CD4-positive, alpha-beta T cell treated with Interleukin-6 at 100 ng/mL for 8 hours (primary cell): ENCODE data around the gene MEF2C.
"Not testable (repeated sequence)": the region's sequence is repeated elsewhere in the genome, so short reads cannot be mapped to it uniquely, and the experiment has no call there.

Source experiments
- DNase-seq: peaks from one replicate; pipeline ENCODE4 v3.0.0-alpha.2; 2020; ENCODE audit warnings: mixed read lengths, low spot score

The MEF2C gene

DNA sequence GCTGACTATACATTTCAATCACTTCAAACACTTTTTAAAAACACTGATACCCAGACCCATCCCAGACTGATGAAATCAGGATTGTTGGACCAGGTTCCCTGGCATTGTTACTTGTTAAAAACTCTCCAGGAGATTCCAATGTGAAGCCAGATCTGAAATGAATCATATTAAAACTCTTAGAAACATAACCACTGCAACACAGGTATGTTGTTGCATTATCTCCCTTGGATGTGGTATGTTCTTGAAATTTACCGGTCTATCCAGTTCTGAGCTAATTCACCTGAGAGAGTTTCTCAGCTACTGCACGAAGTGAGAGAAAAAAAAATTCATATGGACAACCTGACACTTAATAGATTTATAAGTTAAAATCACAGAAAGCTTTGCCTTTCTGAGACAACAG lies 21.8 kb downstream of the MEF2C start:
- no peak for DNase-seq

DNA sequence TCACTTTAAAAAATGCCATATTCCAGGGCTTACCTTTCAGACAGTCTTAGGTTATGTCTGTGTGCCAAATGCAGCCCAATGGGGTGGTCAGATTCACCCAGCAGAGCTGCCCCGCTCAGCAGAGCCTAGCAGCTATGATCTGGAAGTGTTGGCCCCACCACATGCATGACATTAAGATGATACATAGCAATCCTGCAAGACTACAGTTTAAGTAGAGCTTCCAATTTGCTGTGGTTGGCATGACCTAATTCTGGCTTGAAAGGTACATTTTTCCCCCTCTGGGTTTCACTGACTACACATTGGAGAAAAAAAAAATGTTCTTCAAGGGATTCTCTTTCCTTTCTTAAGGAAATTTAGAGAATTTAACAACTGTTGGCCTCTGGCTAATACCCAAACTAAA lies 22.5 kb downstream of the MEF2C start:
- no peak for DNase-seq

DNA sequence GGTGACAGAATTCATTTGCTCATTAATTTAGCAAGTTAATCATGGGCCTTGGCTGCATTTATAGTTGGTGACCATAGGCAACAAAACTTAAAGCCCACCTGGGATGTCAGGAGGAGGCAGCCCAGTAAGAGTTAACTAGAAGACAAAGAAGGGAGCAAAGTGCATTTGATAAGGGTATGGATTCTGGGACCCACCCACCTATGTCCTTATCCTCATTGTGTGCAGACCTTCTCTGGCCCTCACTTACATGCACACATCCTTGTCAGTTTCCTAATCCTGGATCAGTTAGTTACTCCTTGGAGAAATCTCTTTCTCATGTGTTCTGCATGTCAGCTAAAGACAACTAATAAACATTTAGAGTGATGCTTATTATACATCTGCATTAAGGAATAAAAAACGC lies 24.6 kb downstream of the MEF2C start:
- DNase-seq, result no peak

DNA sequence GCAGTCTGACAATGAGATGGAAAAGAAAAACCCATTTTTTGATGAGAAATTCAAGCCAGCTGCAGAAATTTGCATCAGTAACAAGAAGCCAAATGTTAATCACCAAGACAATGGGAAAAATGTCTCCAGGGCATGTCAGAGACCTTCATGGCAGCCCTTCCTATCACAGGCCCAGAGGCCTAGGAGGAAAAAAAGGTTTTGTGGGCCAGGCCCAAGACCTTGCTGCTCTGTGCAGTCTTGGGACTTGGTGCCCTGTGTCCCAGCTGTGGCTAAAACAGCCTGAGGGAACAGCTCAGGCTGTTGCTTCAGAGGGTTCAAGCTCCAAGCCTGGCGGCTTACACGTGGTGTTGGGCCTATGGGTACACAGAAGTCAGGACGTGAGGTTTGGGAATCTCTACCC lies 26.6 kb downstream of the MEF2C start:
- not testable (repeated sequence) for DNase-seq

DNA sequence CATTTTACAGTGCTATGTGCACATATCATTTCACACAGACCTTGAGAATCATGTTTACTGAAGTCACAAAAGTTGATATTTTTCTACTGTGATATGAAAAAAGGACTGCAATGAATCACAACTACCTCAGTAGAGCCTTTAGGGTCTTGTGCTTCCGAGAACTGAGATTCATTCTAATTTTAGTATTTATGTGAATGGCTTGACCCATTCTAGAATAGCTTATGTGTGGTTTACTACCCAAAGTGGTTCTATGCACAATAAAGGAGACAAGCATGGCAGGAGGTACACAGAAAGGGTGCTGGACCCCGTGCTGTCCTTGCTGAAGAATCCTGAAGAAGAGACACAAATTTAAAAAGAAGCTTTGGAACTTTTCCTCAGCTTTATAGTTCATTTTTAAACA lies 28.2 kb downstream of the MEF2C start:
- DNase-seq, result no peak

DNA sequence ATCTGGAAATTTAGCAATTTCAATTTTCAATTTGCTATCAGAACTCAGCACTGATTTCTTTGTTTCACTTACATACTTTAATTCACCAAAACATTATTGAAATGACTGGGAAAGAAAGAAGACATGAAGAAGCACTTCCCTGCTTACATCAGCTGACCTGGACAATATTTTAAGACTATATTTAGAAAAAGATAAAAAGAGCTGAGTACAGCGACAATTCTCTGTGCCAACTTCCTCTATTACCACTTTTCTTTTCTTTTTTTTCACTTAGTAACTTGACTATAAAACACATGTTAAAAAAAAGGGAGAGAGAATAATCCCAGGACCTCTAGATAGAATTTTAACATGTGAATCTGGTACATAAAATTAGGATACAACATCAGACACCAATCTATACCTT lies 35.6 kb downstream of the MEF2C start:
- DNase-seq, result no peak

DNA sequence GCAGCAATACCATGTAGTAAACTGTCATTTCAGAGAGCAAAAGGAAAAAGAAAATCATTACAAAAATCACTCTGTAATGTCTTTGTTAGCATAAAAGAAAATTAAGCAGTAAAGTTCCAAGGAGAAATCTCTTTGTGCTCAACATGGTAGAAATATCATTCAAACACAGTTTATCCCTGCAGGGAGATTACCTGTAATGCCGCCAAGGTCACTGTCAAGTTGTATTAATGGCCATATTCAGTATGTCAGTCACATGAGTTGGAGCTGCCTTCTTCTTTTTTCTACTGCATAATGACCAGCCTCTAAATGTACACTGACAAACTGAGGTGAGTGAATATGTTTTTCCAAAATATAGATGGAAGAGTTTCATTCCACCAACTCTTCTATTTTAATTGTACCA lies 36.5 kb downstream of the MEF2C start:
- no peak for DNase-seq

DNA sequence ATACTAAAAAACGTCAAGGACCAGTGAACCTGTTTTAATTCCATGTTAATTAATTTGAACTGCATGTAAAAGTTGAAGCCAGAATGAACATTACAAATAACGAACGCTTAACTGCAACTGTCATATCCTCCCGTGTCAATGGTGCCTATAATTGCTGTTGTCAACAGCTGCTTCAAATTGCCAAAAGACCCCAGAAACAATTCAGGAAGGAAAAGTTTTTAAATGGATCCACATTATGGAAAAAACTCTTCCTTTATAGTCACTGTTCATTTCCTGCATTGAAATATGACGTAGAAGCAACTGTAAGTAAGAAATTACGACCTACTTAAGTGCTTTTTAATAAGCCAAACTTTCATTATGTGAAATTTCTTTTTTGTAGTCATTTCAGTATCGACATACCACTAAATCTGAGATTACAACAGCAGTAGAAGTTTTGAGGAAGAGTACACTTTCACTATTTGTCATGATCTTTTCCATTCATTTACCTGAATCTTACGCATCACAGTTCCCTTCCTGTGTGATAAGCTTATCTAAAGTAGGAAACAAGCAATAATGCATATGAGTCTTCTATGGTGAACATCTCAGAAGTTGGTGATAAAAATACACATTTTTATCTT lies 37.8 kb downstream of the MEF2C start:
- no peak for DNase-seq

DNA sequence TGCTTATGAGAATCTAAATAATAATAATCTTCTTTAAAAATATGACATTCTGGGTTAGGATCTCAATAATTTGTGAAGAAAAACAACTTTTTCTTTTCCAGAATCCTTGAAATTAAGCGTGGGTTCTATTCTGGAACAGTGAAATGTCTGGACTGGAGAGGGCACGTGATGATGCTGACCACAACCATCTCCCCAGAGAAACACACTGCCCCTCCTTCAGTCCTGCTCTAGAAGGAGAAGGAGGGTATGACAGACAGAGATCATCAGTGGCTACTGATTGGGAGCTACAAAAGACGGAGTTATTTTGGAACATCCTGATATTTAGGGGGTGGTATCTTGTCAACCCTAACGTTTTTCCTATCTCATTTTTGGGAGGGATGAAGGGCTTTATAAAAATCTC lies 40.2 kb downstream of the MEF2C start:
- DNase-seq, result no peak

DNA sequence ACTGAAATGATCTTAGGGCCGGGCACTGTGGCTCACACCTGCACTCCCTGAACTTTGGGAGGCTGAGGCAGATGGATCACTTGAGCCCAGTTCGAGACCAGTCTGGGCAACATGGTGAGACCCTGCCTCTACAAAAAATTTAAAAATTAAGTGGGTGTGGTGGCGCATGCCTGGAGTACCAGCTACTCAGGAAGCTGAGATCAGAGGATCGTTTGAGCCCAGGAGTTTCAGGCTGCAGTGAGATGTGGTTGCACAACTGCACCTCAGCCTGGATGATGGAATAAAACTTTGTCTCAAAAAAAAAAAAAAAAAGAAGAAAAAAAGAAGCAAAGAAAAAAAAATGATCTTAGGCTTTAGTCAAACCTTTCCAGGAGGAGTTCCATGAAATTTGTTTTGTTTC lies 41.8 kb downstream of the MEF2C start:
- no peak for DNase-seq

DNA sequence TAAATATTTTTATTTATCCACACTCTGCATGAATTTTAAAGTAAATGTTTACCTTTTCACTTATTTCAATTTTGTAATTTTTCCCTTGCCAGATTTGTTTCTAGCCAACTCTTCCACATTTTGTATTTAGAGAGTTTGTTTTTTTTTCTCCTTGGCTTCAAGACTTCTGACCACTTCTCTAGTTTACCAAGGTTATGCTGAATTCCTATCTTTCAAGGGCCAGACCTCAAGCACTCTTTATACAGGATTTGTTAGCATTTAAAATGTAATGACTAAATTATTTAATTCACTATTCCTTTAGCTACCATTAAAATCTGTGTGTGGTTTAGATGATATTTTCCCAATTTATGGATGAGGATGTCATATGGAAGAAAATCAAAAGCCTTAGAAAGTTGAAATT lies 42.5 kb downstream of the MEF2C start:
- no peak for DNase-seq

DNA sequence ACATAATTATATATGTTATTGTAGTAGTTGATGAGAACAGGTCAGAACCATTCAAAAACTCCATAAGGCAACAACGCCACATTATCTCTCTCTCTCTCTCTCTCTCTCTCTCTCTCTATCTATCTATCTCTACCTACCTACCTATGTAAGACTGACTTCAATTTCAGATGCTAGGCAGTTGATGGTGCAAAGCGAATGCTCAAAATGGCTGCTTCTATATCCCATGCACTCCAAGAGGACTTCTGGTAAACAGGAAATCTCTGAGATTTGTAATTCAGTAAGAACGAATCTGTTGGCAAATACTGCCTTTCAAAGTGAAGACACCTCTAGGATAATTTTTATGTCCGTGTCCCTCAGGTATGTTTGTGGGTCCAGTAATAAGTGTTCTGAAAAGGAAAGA lies 43.7 kb downstream of the MEF2C start:
- DNase-seq, result no peak

DNA sequence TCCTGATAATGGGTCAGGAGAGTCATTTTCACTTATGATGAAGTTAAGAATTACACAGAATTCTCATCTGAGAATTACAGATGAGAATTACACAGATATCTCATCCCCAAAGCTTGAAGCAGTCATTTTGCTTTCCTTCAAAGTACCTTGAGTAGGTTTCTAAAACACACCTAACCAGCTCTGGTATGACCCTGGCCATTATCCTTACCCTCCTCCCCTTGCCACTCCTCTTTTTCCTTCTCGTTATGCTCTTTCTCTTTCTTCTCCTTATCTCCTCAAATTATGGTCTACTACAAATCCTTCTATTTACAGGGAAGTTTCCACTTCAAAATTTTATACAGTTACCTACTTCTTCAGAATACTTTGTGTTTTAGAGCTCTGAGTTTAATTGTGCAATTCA lies 44.5 kb downstream of the MEF2C start:
- no peak for DNase-seq

DNA sequence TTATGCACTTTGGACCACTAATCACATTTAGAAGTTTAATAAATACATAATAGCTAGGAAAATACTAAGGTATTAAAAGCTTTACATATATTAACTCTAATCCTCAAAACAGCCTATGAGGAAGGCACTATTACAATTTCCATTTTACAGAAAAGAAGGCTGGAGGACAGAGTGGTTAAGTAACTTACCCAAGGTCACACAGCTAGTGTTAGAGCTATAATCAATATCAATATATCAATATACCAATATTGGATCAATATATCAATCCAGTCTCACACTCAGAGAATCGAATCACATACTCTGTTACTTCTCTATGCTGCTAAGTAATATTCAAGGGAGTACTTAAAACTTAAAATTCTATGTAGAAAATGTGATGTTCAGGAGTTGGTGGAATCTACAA lies 45.2 kb downstream of the MEF2C start:
- DNase-seq, result no peak

DNA sequence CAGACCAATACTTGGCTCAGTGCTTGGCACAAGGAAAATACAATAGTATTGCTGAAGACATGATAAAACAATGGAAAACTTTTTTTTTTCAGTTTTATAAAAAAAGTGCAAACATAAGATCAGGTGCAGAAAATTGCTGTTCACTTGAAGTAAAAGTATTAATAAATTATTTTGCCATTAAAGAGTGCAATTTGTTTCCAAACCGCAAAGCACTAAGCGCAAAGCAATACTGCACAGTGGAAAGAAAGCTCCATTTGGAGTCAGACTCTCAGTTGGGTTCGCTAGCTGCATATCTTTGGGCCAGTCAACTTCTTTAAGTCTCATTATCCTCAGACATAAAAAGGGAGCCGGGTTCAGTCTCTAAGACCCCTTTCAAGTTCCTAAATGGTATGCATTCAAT lies 45.8 kb downstream of the MEF2C start:
- DNase-seq, result no peak

DNA sequence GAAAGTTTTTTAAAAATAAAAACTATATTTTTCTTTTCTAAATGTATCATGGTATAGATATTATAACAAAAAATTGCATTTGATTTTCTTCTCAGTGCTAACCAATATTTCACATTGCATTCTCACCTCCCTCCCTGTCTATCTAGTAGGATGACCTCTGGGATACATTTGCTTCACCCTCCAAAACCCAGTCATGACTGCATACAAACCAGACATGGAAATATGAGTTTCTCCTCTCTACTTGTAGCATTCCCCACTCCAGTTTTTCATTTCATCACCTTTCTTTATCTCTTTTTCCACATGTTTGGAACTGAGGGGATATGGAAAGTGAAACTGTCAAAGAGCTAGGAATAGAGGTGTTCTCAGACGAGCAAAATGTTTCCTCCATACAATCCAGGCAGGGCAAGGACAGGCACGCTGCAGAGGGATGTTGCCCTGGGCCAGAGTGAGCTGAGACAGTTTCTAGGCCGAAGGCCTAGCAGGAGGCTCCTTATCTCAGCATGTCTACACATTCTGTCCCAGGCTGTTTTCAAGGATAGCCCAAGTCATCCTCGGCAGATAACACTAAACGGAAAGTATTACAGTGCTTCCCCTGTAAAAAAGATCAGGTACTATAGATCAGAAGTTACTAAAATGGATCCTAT lies 46.7 kb downstream of the MEF2C start:
- DNase-seq, result no peak

DNA sequence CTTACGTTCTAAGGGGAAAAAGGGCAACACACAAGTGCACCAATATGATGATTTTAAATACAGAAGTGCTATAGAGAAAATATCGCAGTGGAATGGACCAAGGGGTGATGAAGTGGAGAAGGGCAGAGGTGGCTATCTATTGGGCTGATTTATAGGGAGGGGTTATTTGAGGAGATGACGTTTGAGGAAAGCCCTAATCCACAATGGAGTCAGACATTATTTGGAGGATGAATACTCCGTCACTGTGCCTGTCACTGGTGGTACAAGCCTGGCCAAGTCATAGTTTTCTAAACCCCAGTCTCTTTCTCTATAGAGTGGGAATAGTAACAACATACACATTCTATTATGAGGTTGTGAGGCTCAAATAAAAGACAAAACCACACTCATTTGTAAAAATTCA lies 48.5 kb downstream of the MEF2C start:
- DNase-seq, result no peak

DNA sequence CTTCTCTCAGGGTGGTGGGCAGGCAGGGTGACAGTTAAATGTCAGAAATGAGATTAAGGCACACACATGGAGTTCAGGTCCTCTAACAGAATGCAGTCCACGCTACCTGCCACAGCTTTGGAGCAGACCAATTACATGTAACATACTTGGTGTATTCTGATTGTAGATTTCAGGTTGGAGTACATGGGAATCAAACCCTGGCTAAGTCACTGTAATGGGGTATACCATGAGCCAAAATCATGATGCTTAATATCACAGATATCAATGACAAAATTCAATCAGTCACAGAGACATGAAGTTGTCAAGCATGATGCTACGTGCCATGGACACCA lies 48.9 kb downstream of the MEF2C start:
- no peak for DNase-seq

DNA sequence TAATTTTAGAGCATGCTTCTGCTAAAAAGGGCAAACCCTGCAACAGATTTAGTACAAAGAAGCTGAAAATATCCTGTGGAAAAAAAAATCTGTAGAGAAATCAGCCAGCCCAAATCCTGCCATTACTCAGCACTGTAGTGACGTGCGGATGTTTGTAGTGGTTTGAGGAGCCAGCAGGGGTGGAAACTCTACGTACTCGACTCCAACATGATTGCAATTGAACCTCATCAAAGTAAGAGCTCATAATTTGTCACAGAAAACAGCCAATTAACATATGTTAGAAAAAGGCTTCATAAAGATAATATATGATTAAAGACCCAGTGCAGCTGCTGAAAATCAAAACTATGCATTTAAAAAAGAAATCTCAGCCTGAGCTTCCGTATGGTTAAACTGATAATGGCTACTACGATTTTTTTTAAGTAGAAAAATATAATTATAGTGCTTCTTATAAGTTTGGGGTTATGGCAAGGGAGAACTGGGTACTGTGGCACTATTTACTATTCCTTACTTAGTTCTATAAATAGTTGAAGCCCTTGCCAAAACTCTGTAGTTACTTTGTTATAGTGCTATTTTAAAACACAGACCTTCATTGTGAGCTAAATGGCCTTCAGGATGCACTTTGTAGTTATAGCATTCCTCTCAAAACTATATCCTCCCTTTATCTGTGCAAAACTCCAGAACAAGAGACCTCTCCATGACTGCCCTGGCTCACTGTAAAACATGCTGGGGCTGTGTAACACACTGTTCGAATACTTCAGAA lies 49.4 kb downstream of the MEF2C start:
- DNase-seq, result peak; percentile 1

DNA sequence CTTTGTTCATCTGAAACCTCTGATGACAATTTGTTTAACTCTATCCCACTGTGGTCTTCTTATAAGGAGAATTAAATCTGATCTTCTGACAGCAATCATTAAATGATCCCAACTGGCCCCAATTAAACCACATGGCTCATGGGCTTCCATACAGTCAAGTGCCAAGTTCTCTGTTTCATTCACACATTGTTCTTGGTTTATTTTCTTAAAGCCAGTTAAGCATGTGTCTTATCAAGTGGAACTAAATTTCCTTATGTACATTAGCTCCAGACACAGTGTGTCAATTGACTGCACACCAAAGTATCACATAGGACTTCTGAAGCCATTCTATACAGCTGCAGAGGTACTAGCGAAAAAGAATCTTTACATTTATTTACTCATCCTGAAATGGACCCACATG lies 51.2 kb downstream of the MEF2C start:
- DNase-seq, result no peak

DNA sequence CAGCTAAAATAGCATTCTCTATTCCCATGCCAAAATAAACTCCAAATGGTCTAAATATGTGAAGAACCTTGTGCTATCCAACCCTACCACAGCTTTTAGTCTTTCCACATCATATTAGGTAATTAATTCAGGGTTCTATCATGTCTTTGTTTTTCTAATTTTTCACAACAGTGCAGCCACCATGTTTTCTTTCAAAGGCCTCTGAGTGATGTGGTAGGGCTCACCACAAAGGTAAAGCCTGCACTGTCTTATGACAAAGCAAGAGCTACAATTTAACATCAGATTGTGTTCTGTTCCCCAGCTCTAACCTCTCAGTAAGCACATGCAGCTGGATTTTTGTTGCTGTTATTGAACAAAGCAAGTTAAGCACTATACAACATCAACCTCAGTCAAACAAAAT lies 52.4 kb downstream of the MEF2C start:
- no peak for DNase-seq

DNA sequence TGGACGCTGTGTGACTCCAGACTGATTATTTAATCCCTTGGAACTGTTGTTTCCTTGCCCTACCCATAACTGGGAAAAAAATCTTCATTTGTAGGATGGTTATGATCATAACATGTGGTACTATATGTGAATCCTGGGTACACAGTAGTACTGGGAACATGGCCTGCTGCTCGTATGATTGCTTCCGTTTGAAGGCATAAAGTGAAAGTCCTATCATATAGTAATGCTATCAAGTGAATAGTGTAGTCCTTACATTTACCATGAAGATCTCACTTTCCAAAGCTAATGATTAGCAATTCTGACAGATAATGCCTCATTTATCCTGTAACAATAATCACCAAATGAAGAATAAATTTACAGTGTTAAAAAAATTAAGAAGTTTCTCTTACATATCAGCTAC lies 53.2 kb downstream of the MEF2C start:
- no peak for DNase-seq

DNA sequence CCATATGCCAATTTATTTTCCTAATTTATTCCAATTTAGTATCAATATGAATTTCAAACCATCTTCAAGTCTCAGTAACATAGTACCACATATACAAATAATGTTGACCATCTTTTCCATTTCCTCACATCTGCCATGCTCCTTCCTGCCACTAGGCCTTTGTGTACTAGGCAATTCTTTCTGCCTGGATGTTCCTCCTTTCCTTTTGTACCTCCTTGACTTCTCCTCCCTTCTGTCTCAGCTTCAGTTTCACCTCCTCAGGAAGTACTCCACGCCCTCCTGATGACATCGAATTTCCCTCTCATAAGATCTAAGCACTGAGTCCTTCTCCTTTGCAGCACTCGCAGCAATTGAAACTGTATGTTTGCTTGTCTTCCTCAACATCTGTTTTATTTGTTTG lies 53.9 kb downstream of the MEF2C start:
- no peak for DNase-seq

DNA sequence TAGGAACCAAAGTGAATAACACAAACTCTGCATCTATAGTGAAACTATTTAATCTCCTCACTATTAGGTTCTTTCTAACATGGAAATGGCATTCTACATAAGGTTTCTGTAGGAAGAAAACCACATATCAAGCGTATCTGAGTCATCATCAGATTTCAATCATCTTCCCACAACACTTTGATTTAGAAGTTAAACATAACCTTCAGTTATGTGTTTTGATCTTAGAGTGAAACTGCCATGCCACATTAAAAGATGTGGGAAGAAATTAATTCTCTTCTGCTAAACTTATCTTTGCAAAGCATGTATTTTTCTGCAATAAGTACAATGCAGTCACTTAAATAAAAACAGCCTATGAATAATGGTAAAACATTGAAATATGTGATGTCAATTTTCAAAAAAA lies 55.0 kb downstream of the MEF2C start:
- DNase-seq, result no peak
